Ishikawa (cell line): Measurements from ENCODE around the gene DUSP14.

Experiments used
- CEBPB ChIP-seq: IDR thresholded peaks from 2 replicates; pipeline ENCODE4 v1.6.1; 2012
- CREB1 ChIP-seq: IDR thresholded peaks from 2 replicates; pipeline ENCODE4 v1.6.1; 2012; ENCODE audit warnings: low read depth
- EP300 ChIP-seq: IDR thresholded peaks from 2 replicates; pipeline ENCODE4 v1.6.1; 2012; ENCODE audit warnings: borderline replicate concordance
- MAX ChIP-seq: IDR thresholded peaks from 2 replicates; pipeline ENCODE4 v1.6.1; 2012
- RAD21 ChIP-seq: IDR thresholded peaks from 2 replicates; pipeline ENCODE4 v1.6.1; 2012; ENCODE audit warnings: low read depth
- REST ChIP-seq: IDR thresholded peaks from 2 replicates; pipeline ENCODE4 v1.6.1; 2012; ENCODE audit warnings: low read depth, mild to moderate bottlenecking
- TAF1 ChIP-seq: IDR thresholded peaks from 2 replicates; pipeline ENCODE4 v1.6.1; 2012; ENCODE audit warnings: low read depth, mild to moderate bottlenecking

- TF ChIP-seq TAF1, result no peak
- TF ChIP-seq RAD21, result no peak
- no peak for TF ChIP-seq EP300
- no peak for TF ChIP-seq MAX
- TF ChIP-seq REST, result no peak
- no peak for TF ChIP-seq CREB1
- no peak for TF ChIP-seq CEBPB
Observed at GRCh38 chr17:37461668-37462067, 28.0 kb upstream of the DUSP14 start.
